Urothelium cell line (cell line): ENCODE measurements around the gene ADGRD1.
A peak's percentile ranks its signal among the peaks of the same experiment; 100 is the strongest.

Source experiments
- DNase-seq: peaks from one replicate; pipeline ENCODE4 v3.0.0; 2011; ENCODE audit warnings: low spot score, mixed read lengths
- FAIRE-seq: peaks from 2 replicates; lab custom pipeline; 2011; peaks lifted over from hg19 to GRCh38; lab: Jason Lieb, UNC

The ADGRD1 gene

GRCh38 chr12:131085816-131086591 is 132.3 kb downstream of the ADGRD1 start:
- DNase-seq: no peak
- no peak for FAIRE-seq

- DNase-seq: no peak
- no peak for FAIRE-seq
Observed at GRCh38 chr12:131087302-131087818, 133.7 kb downstream of the ADGRD1 start.

- no peak for DNase-seq
- FAIRE-seq: no peak
Observed at GRCh38 chr12:131087991-131088700, 134.4 kb downstream of the ADGRD1 start.

GRCh38 chr12:131088701-131089530 is 135.2 kb downstream of the ADGRD1 start:
- FAIRE-seq: no peak
- DNase-seq: no peak

DNA sequence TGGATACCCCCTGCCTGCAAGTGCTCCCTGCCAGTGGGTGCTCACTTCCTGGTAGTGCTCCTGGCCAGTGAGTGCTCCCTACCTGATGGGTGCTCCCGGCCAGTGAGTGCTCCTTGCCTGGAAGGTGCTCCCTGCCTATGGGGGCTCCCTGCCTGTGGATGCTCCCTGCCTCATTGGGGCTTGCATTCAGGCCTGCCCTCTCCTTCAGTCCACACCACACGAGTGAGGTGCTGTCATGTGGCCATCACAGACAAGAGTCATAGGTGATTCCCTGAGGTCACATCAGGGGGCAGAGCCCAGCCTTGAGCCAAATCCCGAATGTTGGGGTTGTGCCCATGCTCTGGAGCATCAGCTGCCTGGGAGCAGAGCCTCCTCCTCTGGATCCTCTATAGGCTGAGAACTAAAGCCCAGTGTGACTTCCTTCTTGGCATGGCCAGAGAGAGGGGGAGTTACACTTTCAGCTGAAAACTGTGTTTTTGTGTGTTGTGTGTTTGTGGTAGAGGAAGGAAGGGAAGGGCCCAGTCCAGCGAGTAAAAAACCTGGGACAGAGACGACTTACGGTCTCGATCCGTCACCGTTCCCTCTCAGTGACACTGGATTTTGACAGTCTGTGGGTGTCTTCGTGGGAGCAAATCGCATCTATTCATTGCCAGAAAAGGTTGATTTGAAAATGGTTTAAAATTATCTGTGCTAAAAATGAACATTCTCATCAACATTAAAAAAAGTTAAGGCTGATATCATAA is 136.0 kb downstream of the ADGRD1 start:
- FAIRE-seq (no peak), DNase-seq (no peak)

DNA sequence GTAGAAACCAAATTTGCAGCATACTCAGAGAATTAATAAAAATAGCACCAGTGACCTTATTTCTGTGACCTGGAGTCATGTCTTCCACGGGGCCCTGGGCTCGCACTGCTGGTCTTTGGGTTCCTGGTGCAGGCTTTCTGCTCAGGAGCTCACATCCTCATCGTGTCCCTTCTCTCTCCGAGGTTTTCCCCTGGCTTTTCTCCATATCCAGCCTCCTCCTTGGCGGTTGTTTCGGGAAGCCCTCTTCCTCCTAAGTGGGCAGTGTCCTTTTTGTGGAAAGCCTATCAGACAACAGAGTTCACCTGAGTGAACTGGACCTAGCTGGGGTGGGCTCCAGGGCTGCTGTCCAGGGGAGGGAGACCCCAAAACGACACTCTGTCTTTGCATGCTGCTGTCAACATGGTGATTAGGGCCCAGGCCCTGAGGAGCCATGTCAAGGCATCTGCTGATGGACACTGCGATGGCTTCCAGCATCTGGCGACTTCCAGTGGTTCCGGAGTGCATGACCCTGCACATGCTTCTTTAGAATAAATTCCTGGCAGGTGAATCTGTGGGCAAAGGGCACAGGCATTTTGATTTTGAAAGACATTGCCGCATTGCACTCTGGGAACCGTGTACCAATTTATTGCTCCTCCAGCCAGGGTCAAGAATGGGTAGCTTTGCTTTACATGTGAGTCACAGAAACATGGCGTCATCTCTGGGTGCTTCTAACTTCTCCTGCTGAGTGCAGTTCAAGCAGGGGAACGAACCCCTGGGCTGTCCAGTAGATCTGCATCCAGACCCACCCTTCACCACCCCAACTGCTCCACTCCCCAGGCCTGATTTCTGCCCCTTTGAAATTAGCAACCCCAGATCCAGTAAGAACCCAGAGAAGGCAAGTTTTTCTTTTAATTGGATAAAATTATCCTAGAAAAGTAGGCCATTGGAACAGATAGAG is 136.8 kb downstream of the ADGRD1 start:
- FAIRE-seq: no peak
- DNase-seq: no peak

DNA sequence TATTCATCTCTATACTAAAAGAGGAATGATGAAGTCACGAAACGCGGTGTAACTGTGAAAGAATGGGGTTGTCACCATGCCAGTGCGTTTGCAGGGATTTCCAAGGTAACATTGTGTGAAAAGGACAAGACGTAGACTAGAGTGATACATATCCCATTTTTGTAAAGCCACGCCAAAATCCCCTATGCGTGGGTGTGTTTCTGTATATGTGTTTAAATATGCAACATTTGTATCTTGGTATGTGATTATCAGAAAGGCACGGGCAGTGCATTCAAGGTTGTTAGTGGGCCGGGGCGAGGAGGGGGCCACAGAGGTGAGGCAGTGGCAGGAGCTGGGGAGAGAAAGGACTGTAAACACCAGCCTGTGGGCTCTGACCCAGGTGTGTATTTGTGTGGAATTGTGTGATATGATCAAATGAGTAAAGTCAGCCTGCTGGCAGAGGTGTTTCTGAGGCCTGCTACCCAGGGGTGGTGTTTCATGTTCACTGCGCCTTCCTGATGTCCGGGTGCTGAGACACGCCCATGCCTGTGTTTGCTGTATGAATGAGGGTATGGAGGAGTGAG is 137.8 kb downstream of the ADGRD1 start:
- no peak for FAIRE-seq

DNA sequence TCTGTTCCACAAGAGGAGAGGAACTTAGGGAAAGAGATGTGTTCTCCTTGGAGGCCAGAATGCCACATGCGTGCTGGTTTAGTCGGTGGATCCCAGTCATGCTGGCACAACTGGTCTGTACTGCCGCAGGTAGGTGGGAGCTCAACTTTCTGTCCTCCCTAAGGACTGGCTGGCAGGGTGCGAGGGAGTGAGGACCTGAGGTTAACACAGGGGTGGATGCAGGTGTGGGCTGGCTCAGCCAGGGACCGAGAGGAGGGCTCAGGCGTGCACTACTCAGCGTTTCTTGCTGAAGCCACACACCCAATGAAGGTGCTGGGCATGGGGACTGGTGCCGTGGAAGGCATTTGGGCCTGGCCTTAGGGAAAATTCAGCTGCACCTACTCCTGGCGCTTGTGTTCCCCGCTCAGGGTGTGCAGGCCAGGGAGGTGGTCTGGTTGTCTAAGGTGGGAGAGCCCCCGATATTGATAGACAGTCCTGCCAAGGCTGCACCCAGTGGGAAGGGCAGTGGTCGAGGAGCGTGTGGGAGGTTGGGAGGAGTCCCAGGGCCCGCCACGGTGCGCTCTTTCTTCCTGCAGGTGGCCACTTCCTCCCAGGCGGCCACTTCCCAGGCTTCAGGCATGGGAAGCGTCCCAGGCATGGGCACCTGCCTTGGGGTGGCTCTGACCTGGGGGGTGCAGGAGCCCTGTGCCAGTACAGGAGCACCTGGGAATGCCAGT is 138.4 kb downstream of the ADGRD1 start:
- DNase-seq (no peak), FAIRE-seq (no peak)

More for the DNA sequence above, 137.8 kb downstream of the ADGRD1 start:
- no peak for DNase-seq

- FAIRE-seq: no peak
- peak; percentile 65 for DNase-seq
Observed at GRCh38 chr12:131092901-131093603, 139.3 kb downstream of the ADGRD1 start.

- no peak for DNase-seq
- FAIRE-seq: no peak
Observed at GRCh38 chr12:131093604-131093955, 139.9 kb downstream of the ADGRD1 start.

GRCh38 chr12:131093971-131094830 is 140.5 kb downstream of the ADGRD1 start:
- DNase-seq: no peak

GRCh38 chr12:131094831-131095805 is 141.4 kb downstream of the ADGRD1 start:
- no peak for FAIRE-seq
- DNase-seq: no peak

More at GRCh38 chr12:131093971-131094830, 140.5 kb downstream of the ADGRD1 start:
- FAIRE-seq: no peak

DNA sequence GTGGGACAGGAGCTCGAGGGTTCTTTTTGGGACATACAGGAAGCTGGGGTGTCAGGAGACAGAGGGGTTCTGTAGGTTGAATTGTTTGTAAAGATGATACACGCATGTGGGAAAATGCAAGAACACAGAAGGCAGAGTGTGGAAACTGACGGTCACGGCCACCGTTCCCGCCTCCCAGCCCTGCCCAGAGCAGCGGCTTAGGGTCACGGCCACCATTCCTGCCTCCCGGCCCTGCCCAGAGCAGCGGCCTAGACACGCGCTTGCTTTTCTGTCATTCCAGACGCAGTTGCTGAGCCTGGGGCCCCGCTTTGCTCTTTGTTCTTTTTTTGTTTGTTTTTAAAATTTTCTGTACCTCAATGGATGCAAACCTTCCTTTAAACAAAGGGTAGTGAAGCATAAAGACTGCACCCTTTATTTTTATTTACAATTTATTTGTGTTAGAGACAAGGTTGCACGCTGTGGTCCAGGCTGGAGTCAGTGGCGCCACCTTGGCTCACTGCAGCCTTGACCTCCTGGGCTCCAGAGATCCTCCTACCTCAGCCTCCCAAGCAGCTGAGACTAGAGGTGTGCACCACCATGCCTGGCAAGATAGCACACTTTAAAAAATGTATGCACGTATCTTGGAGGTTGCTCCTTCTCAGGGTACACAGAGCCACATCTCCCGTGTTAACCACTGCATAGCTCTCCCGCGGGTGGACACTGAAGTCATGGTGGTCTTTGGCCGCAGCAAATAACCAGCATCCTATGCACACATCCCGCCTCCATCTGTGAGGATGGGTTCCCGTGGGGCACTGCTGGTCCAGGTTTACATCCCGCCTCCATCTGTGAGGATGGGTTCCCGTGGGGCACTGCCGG is 142.3 kb downstream of the ADGRD1 start:
- DNase-seq (no peak), FAIRE-seq (no peak)

GRCh38 chr12:131096681-131097181 is 143.0 kb downstream of the ADGRD1 start:
- DNase-seq: no peak
- FAIRE-seq: no peak
